8988T (cell line): ENCODE results near the gene OPN1MW.
"Not testable (repeated sequence)": the region's sequence is repeated elsewhere in the genome, so short reads cannot be mapped to it uniquely, and the experiment has no call there.

ENCODE experiments used
- DNase-seq: peaks from one replicate; pipeline ENCODE4 v3.0.0; 2011

OPN1MW gene

GRCh38 chrX:154182296-154182695, at the start of gene OPN1MW:
Gene OPN1MW (plus strand): TSS chrX:154182596. CDS start chrX:154182678, 82 bp downstream.
- DNase-seq = not testable (repeated sequence)

- no peak for DNase-seq
These were observed 46.8 kb upstream of the OPN1MW start for GRCh38 chrX:154135458-154136229.

GRCh38 chrX:154136627-154137161, 45.7 kb upstream of the OPN1MW start:
- peak; percentile 83 for DNase-seq

GRCh38 chrX:154138857-154139256, 43.5 kb upstream of the OPN1MW start:
- DNase-seq = no peak

- DNase-seq = no peak
These were observed 42.2 kb upstream of the OPN1MW start for GRCh38 chrX:154140206-154140605.

GRCh38 chrX:154140742-154141141, 41.7 kb upstream of the OPN1MW start:
- no peak for DNase-seq

GRCh38 chrX:154142386-154142785, 40.0 kb upstream of the OPN1MW start:
- DNase-seq = no peak

GRCh38 chrX:154142950-154143745, 39.2 kb upstream of the OPN1MW start:
- no peak for DNase-seq

- not testable (repeated sequence) for DNase-seq
These were observed 38.4 kb upstream of the OPN1MW start, which contains the start of gene OPN1LW for GRCh38 chrX:154144010-154144409. Gene OPN1LW (plus strand): TSS chrX:154144243. CDS start chrX:154144284, 41 bp downstream.

GRCh38 chrX:154151030-154151429, 31.4 kb upstream of the OPN1MW start:
- DNase-seq = not testable (repeated sequence)

- not testable (repeated sequence) for DNase-seq
These were observed 26.2 kb upstream of the OPN1MW start for GRCh38 chrX:154156221-154156620.

GRCh38 chrX:154157207-154157606, 25.2 kb upstream of the OPN1MW start:
- DNase-seq = not testable (repeated sequence)

GRCh38 chrX:154159345-154159744, 23.1 kb upstream of the OPN1MW start:
- not testable (repeated sequence) for DNase-seq

GRCh38 chrX:154164902-154165301, 17.5 kb upstream of the OPN1MW start:
- DNase-seq = not testable (repeated sequence)

GRCh38 chrX:154168384-154168783, 14.0 kb upstream of the OPN1MW start:
- DNase-seq = not testable (repeated sequence)

GRCh38 chrX:154172535-154172943, 9.9 kb upstream of the OPN1MW start:
- not testable (repeated sequence) for DNase-seq

- DNase-seq = not testable (repeated sequence)
These were observed 8.0 kb upstream of the OPN1MW start for GRCh38 chrX:154174356-154174755.

GRCh38 chrX:154183794-154184193, 1.4 kb downstream of the OPN1MW start:
- DNase-seq = not testable (repeated sequence)

GRCh38 chrX:154192846-154193245, 10.4 kb downstream of the OPN1MW start:
- not testable (repeated sequence) for DNase-seq

GRCh38 chrX:154194316-154194715, 11.9 kb downstream of the OPN1MW start:
- not testable (repeated sequence) for DNase-seq

- DNase-seq = not testable (repeated sequence)
These were observed 14.1 kb downstream of the OPN1MW start for GRCh38 chrX:154196466-154196865.

- not testable (repeated sequence) for DNase-seq
These were observed 27.4 kb downstream of the OPN1MW start for GRCh38 chrX:154209670-154210418.

- DNase-seq = not testable (repeated sequence)
These were observed 28.7 kb downstream of the OPN1MW start for GRCh38 chrX:154211057-154211456.
